Fibroblast of villous mesenchyme (primary cell): ENCODE data around the gene XRN2. TPM values are rescaled to one million over a fixed set of nuclear protein-coding genes. Genes with fewer than 3 reads are reported as not detected.

Source experiments
- DNase-seq: peaks from one replicate; pipeline ENCODE4 v3.0.0-alpha.2; 2010; ENCODE audit warnings: low read depth
- H3K4me3 ChIP-seq: 2 replicates; pipeline ENCODE4 v1.5.1; 2011; ENCODE audit warnings: low read depth, mild to moderate bottlenecking, low read length
- CTCF ChIP-seq: IDR thresholded peaks from 2 replicates; pipeline ENCODE4 v1.5.1; 2012; ENCODE audit warnings: low read depth, mild to moderate bottlenecking, low read length; ENCODE audit not compliant: insufficient read depth
- total RNA-seq: library from RNA; depleted of rRNA; stranded (reverse); fragments of >200 nt; gene quantifications from 2 replicates; pipeline ENCODE4 v1.2.3, GENCODE V29; 2012

XRN2 gene
- total RNA-seq, 1 donor = 90.2 TPM

GRCh38 chr20:21312813-21313474 is 9.8 kb downstream of the XRN2 start:
- DNase-seq = no peak
- H3K4me3 ChIP-seq = no peak overlapping the region
- TF ChIP-seq CTCF = no peak

- TF ChIP-seq CTCF = no peak
- DNase-seq = peak; percentile 51
- H3K4me3 ChIP-seq = no peak overlapping the region
Measured at GRCh38 chr20:21315138-21315537, 12.0 kb downstream of the XRN2 start.

GRCh38 chr20:21322083-21322710 is 19.1 kb downstream of the XRN2 start:
- no peak overlapping the region for H3K4me3 ChIP-seq
- DNase-seq = no peak
- TF ChIP-seq CTCF = no peak

- DNase-seq = no peak
Measured at GRCh38 chr20:21322921-21323331, 19.8 kb downstream of the XRN2 start.

GRCh38 chr20:21323640-21324039 is 20.5 kb downstream of the XRN2 start:
- H3K4me3 ChIP-seq = no peak overlapping the region
- TF ChIP-seq CTCF = no peak
- DNase-seq = peak; percentile 88

More at GRCh38 chr20:21322921-21323331, 19.8 kb downstream of the XRN2 start:
- H3K4me3 ChIP-seq = no peak overlapping the region
- TF ChIP-seq CTCF = no peak

- peak; percentile 46 for DNase-seq
- no peak for TF ChIP-seq CTCF
- H3K4me3 ChIP-seq = no peak overlapping the region
Measured at GRCh38 chr20:21324126-21324525, 21.0 kb downstream of the XRN2 start.
